IMR-90 (cell line): ENCODE data around the gene AHDC1. TPM values are rescaled to one million over a fixed set of nuclear protein-coding genes. Genes with fewer than 3 reads are reported as not detected.

ENCODE experiments used
- ATAC-seq: fragments of 200-7000 bp; cut with Tn5 transposase; 2 replicates; pipeline ENCODE4 v1.9.1; 2020; ENCODE audit warnings: low read depth, mild to moderate bottlenecking, moderate library complexity
- BruUV-seq: library from RNA; stranded (reverse); fragments of 400-500 nt; replicated peaks from 2 replicates; lab custom pipeline; 2021; lab: Mats Ljungman, UMichigan
- CTCF ChIA-PET: fragments of 300-600 bp; formaldehyde crosslinking; extraction: SDS; loops from one replicate; lab custom pipeline; 2021; ENCODE audit warnings: antibody characterized with exemption; lab: Yijun Ruan, JAX
- POLR2A ChIA-PET: fragments of 300-600 bp; sonication (Branson Sonifier 250); formaldehyde crosslinking; loops from one replicate; lab custom pipeline; 2022; ENCODE audit warnings: antibody characterized with exemption; ENCODE audit not compliant: unreplicated experiment; lab: Charles Lee
- DNase-seq: peaks from one replicate; pipeline ENCODE4 v3.0.0; 2013
- H2AFZ ChIP-seq: replicated peaks from 2 replicates; pipeline ENCODE3; 2013; ENCODE audit warnings: low read length, mild to moderate bottlenecking; ENCODE audit not compliant: poor library complexity
- H2AK5ac ChIP-seq: 2 replicates; pipeline ENCODE4 v1.6.1; 2013; ENCODE audit warnings: low read depth, low read length, inconsistent platforms
- H2AK9ac ChIP-seq: replicated peaks from 2 replicates; pipeline ENCODE3; 2013; ENCODE audit warnings: mild to moderate bottlenecking, low read depth, low read length, moderate library complexity; ENCODE audit not compliant: poor library complexity
- H2BK120ac ChIP-seq: 2 replicates; pipeline ENCODE4 v1.6.1; 2013; ENCODE audit warnings: low read depth, low read length, inconsistent platforms
- H2BK15ac ChIP-seq: 3 replicates; pipeline ENCODE4 v1.6.1; 2013; ENCODE audit warnings: low read depth, low read length, inconsistent platforms
- H2BK20ac ChIP-seq: 2 replicates; pipeline ENCODE4 v1.6.1; 2013; ENCODE audit warnings: low read depth, mild to moderate bottlenecking, inconsistent platforms, low read length, moderate library complexity
- H2BK5ac ChIP-seq: 2 replicates; pipeline ENCODE4 v1.6.1; 2013; ENCODE audit warnings: mild to moderate bottlenecking, low read depth, low read length, inconsistent platforms; ENCODE audit not compliant: poor library complexity, severe bottlenecking
- H3K14ac ChIP-seq: replicated peaks from 2 replicates; pipeline ENCODE4 v1.6.1; 2013; ENCODE audit warnings: low read depth, low read length, inconsistent platforms
- H3K18ac ChIP-seq: 2 replicates; pipeline ENCODE4 v1.6.1; 2013; ENCODE audit warnings: low read depth, low read length, control low read depth
- H3K23ac ChIP-seq: 2 replicates; pipeline ENCODE4 v1.6.1; 2013; ENCODE audit warnings: low read depth, low read length, inconsistent platforms
- H3K27ac ChIP-seq: 2 replicates; pipeline ENCODE4 v1.5.1; 2013; ENCODE audit warnings: mild to moderate bottlenecking, control low read depth, low read length; ENCODE audit not compliant: insufficient read depth
- H3K27me3 ChIP-seq: 2 replicates; pipeline ENCODE4 v1.6.1; 2013; ENCODE audit warnings: low read length; ENCODE audit not compliant: control insufficient read depth, insufficient read depth
- H3K36me3 ChIP-seq: 2 replicates; pipeline ENCODE4 v1.6.1; 2013; ENCODE audit warnings: low read length, mixed read lengths; ENCODE audit not compliant: control insufficient read depth, insufficient read depth
- H3K4ac ChIP-seq: 2 replicates; pipeline ENCODE4 v1.6.1; 2013; ENCODE audit warnings: low read depth, low read length, inconsistent platforms
- H3K4me1 ChIP-seq: 2 replicates; pipeline ENCODE4 v1.6.1; 2013; ENCODE audit warnings: low read length, mixed read lengths; ENCODE audit not compliant: control insufficient read depth, insufficient read depth
- H3K4me2 ChIP-seq: 2 replicates; pipeline ENCODE4 v1.6.1; 2013; ENCODE audit warnings: low read depth, mild to moderate bottlenecking, control low read depth, low read length, moderate library complexity
- H3K4me3 ChIP-seq: 2 replicates; pipeline ENCODE4 v1.5.1; 2013; ENCODE audit warnings: low read depth, mild to moderate bottlenecking, control low read depth, low read length, moderate library complexity; ENCODE audit not compliant: insufficient read depth
- H3K56ac ChIP-seq: 2 replicates; pipeline ENCODE4 v1.6.1; 2013; ENCODE audit warnings: low read length, inconsistent platforms; ENCODE audit not compliant: insufficient read depth; ENCODE audit errors: extremely low read depth
- H3K79me1 ChIP-seq, 2 experiments: 2 replicates each; pipeline ENCODE4 v1.6.1; 2013; ENCODE audit warnings: low read length in 2 of 2, inconsistent platforms in 1 of 2, low read depth in 1 of 2
- H3K9ac ChIP-seq: 2 replicates; pipeline ENCODE4 v1.6.1; 2013; ENCODE audit warnings: low read depth, low read length, control low read depth
- H3K9me1 ChIP-seq: 2 replicates; pipeline ENCODE4 v1.6.1; 2013; ENCODE audit warnings: low read length, inconsistent platforms; ENCODE audit not compliant: insufficient read depth
- H3K9me3 ChIP-seq: 2 replicates; pipeline ENCODE4 v1.6.1; 2013; ENCODE audit warnings: low read length; ENCODE audit not compliant: control insufficient read depth, insufficient read depth
- H4K20me1 ChIP-seq: 2 replicates; pipeline ENCODE4 v1.6.1; 2013; ENCODE audit warnings: low read length, inconsistent platforms; ENCODE audit not compliant: insufficient read depth
- H4K5ac ChIP-seq: 2 replicates; pipeline ENCODE4 v1.6.1; 2013; ENCODE audit warnings: mild to moderate bottlenecking, low read depth, low read length, control low read depth
- H4K8ac ChIP-seq, 2 experiments: 2 replicates each; pipeline ENCODE4 v1.6.1; 2013; ENCODE audit warnings: low read depth in 2 of 2, low read length in 2 of 2, control low read depth in 1 of 2, inconsistent platforms in 1 of 2
- H4K91ac ChIP-seq: 2 replicates; pipeline ENCODE4 v1.6.1; 2013; ENCODE audit warnings: low read depth, low read length, inconsistent platforms; ENCODE audit not compliant: insufficient read depth
- BHLHE40 ChIP-seq: fragments of 150-350 bp; IDR thresholded peaks from 2 replicates; pipeline ENCODE4 v1.6.1; 2016; ENCODE audit warnings: mild to moderate bottlenecking, low read depth, low read length
- CTCF ChIP-seq: conservative IDR thresholded peaks from 2 replicates; pipeline ENCODE4 v1.5.1; 2012; ENCODE audit warnings: mild to moderate bottlenecking, low read depth, low read length, improper control_type of control experiment
- FOS ChIP-seq: fragments of 150-350 bp; IDR thresholded peaks from 2 replicates; pipeline ENCODE4 v1.6.1; 2016; ENCODE audit warnings: low read depth, low read length
- MAZ ChIP-seq: IDR thresholded peaks from 2 replicates; pipeline ENCODE4 v1.6.1; 2012; ENCODE audit warnings: low read depth, mild to moderate bottlenecking, low read length, improper control_type of control experiment, moderate library complexity, borderline replicate concordance
- POLR2A ChIP-seq: IDR thresholded peaks from 2 replicates; pipeline ENCODE4 v1.6.1; 2012; ENCODE audit warnings: mild to moderate bottlenecking, low read depth, low read length
- RAD21 ChIP-seq: IDR thresholded peaks from 2 replicates; pipeline ENCODE4 v1.6.1; 2012; ENCODE audit warnings: low read length, improper control_type of control experiment
- RFX5 ChIP-seq: IDR thresholded peaks from 2 replicates; pipeline ENCODE4 v1.8.0; 2012; ENCODE audit warnings: low read depth, mild to moderate bottlenecking, low read length, moderate library complexity
- WGBS, 2 experiments: methylation state at CpG; one replicate each; pipeline versions ENCODE4 v1.1.5 to v1.1.7; 2013; ENCODE audit warnings: missing lambda C conversion rate in 2 of 2; ENCODE audit not compliant: insufficient read length in 1 of 2; ENCODE audit errors: extremely low coverage in 2 of 2; 5-methylcytosine and 5-hydroxymethylcytosine counted together
- dilution Hi-C: fragments of 300-500 bp; cut with HindIII; formaldehyde crosslinking; loops from one replicate; pipeline ENCODE4 v1.14.3; 2018; ENCODE audit warnings: low sequenced_read_pairs; ENCODE audit not compliant: unreplicated experiment
- in situ Hi-C: fragments of 300-500 bp; cut with MboI; formaldehyde crosslinking; loops from 3 replicates; pipeline ENCODE4 v1.14.3; 2019; ENCODE audit warnings: low sequenced_read_pairs, inconsistent platforms, mixed read lengths
- intact Hi-C: fragments of 100-400 bp; cut with micrococcal nuclease; formaldehyde crosslinking; loops from 2 replicates; pipeline ENCODE4 v1.10.0; 2022
- polyA plus RNA-seq, 3 experiments: library from polyadenylated mRNA; depleted of rRNA; stranded (reverse); fragments of >200 nt; gene quantifications; 2 replicates each; pipeline ENCODE4 v1.2.3, GENCODE V29; 2012; ENCODE audit warnings: low replicate concordance in 1 of 3
- total RNA-seq: library from RNA; depleted of rRNA; stranded (reverse); fragments of >200 nt; gene quantifications from 2 replicates; pipeline ENCODE4 v1.2.3, GENCODE V29; 2012

AHDC1 gene
- total and polyA plus RNA-seq, 2 of the 4 experiments (the other 2 are of a cell fraction) = 2.0 to 11.6 TPM

GRCh38 chr1:27647328-27647727, 43.4 kb upstream of the AHDC1 start:
- Histone ChIP-seq H2BK120ac (no peak overlapping the region), H3K18ac (no peak overlapping the region), H3K4me3 (no peak overlapping the region), H3K4ac (no peak overlapping the region), H2AFZ (peak overlapping the region; percentile 10), H2AK5ac (no peak overlapping the region), H3K27me3 (peaks cover 6% of the 10 kb centered on the region; the same call in 1 of the 2 replicates), H4K8ac (no peak overlapping the region), H4K91ac (no peak overlapping the region), H3K56ac (no peak overlapping the region), H2BK15ac (no peak overlapping the region), H3K4me1 (peaks cover 4% of the 10 kb centered on the region), H2BK5ac (no peak overlapping the region), H3K23ac (no peak overlapping the region), H3K36me3 (no peaks in the 10 kb centered on the region), H3K4me2 (no peak overlapping the region), H3K9me3 (no peaks in the 10 kb centered on the region), H4K20me1 (no peaks in the 10 kb centered on the region), H4K5ac (no peak overlapping the region), H3K14ac (no peak overlapping the region), H3K9ac (no peak overlapping the region), H3K9me1 (peaks cover 9% of the 10 kb centered on the region), H2AK9ac (no peak overlapping the region), H3K27ac (no peak overlapping the region), H3K79me1 (no peaks in the 10 kb centered on the region), H2BK20ac (no peak overlapping the region)
- no TSS peak for BruUV-seq
- DNase-seq (no peak), ATAC-seq (no peak)
- dilution Hi-C loops (no loop called here), in situ Hi-C loops (no loop called here), intact Hi-C loops (no loop called here)
- TF ChIP-seq MAZ (no peak), RAD21 (no peak), BHLHE40 (no peak), RFX5 (no peak), FOS (no peak), POLR2A (no peak), CTCF (no peak)
- ChIA-PET POLR2A (no interaction called here), CTCF (no interaction called here)
- WGBS, 2 experiments = 100% methylated on average over 1 of the region's 5 CpGs; no CpG with 5 or more reads in 1 of the 2 experiments
